Sigmoid colon (tissue), 7 donors: ENCODE measurements around the gene HAND2. TPM values are rescaled to one million over a fixed set of nuclear protein-coding genes. Genes with fewer than 3 reads are reported as not detected.
A peak's percentile ranks its signal among the peaks of the same experiment; 100 is the strongest.

Experiments used
- DNase-seq: peaks from one replicate; pipeline ENCODE4 v3.0.0-alpha.2; 2019
- H3K27ac ChIP-seq, 4 donors: fragments of 200-600 bp; sonication (generic); one replicate each; pipeline ENCODE4 v1.5.1; 2016 to 2019; ENCODE audit warnings: mild to moderate bottlenecking in 1 of 4
- H3K27me3 ChIP-seq, 3 donors: fragments of 200-600 bp; sonication (generic); one replicate each; pipeline ENCODE4 v1.5.1; 2019; ENCODE audit warnings: mild to moderate bottlenecking in 1 of 3
- H3K36me3 ChIP-seq, 4 donors: fragments of 200-600 bp; sonication (generic); one replicate each; pipeline ENCODE4 v1.5.1; 2016 to 2019
- H3K4me1 ChIP-seq, 4 donors: fragments of 200-600 bp; sonication (generic); one replicate each; pipeline ENCODE4 v1.5.1; 2017 to 2019
- H3K4me3 ChIP-seq, 4 donors: fragments of 200-600 bp; sonication (generic); one replicate each; pipeline ENCODE4 v1.5.1; 2017 to 2019; ENCODE audit warnings: mild to moderate bottlenecking in 2 of 4, moderate library complexity in 1 of 4
- H3K9me3 ChIP-seq, 4 donors: fragments of 200-600 bp in 3 of 4; sonication (generic) in 3 of 4; one replicate each; pipeline versions ENCODE4 v1.5.1 to v1.6.1; 2013 to 2019
- CTCF ChIP-seq, 4 experiments: fragments of 450-650 bp in 3 of 4; fragments of 200-600 bp in 1 of 4; IDR thresholded peaks; one replicate each; pipeline ENCODE4 v1.5.1; 2016 to 2019; ENCODE audit warnings: antibody characterized with exemption in 4 of 4, mild to moderate bottlenecking in 3 of 4, moderate library complexity in 2 of 4
- EP300 ChIP-seq, 4 donors: sonication (generic); formaldehyde crosslinking; IDR thresholded peaks; one replicate each; pipeline ENCODE4 v1.6.1; 2017; ENCODE audit warnings: antibody characterized with exemption in 4 of 4
- POLR2A ChIP-seq, 2 donors: fragments of 450-650 bp; IDR thresholded peaks; one replicate each; pipeline ENCODE4 v1.6.1; 2016; ENCODE audit warnings: antibody characterized with exemption in 2 of 2, mild to moderate bottlenecking in 2 of 2, moderate library complexity in 2 of 2
- POLR2AphosphoS5 ChIP-seq, 4 donors: sonication (generic); formaldehyde crosslinking; IDR thresholded peaks; one replicate each; pipeline ENCODE4 v1.6.1; 2017; ENCODE audit warnings: antibody characterized with exemption in 4 of 4
- WGBS, 2 donors: extraction: QIAGEN DNeasy Blood & Tissue Kit; methylation state at CpG; one replicate each; pipeline ENCODE4 v1.1.7; 2013; 5-methylcytosine and 5-hydroxymethylcytosine counted together
- intact Hi-C: fragments of 100-400 bp; cut with DNase I; formaldehyde crosslinking; loops from one replicate; pipeline ENCODE4 v1.15.1; 2023
- polyA plus RNA-seq, 3 donors: library from polyadenylated mRNA; stranded (reverse); fragments of 200-250 nt; gene quantifications; one replicate each; pipeline ENCODE4 v1.2.3, GENCODE V29; 2013
- total RNA-seq, 4 donors: library from RNA; depleted of rRNA; stranded (reverse); fragments of >200 nt; gene quantifications; one replicate each; pipeline ENCODE4 v1.1.0, GENCODE V29; 2016
- donor health status: healthy with polysubstance abuse.
- donor health status: Bipolar disorder and iron deficiency.
- donor health status: healthy.

Gene HAND2
- total and polyA plus RNA-seq, 7 donors = 0.46 to 224 (median 141) TPM

DNA sequence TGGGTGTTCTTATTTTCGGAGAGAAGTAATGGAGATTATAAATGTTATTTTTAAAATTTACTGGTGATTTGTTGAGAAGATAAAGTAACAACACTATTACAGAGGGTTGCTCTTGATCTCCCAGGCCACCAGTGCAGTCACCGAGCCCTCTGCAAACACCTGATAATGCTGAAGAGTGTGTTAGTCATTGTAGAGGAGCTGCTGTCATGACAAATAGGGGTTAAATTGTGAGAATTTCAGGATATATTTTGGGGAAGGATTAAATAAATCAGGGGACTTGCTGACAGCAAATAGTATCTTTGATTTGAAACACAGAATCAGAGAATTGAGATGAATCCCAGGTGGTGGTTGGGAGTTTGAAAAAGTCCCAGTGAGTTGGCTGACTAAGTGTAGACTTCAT is 16.7 kb upstream of the HAND2 start:
- WGBS, 2 donors = 94% methylated on average over 2 of the region's 2 CpGs

GRCh38 chr4:173545440-173545839 is 15.4 kb upstream of the HAND2 start:
- intact Hi-C loops = no loop called here
- H3K9me3 ChIP-seq = no peaks in the 10 kb centered on the region
- H3K27me3 ChIP-seq = no peaks in the 10 kb centered on the region
- no peak overlapping the region for H3K27ac ChIP-seq
- no peak for DNase-seq
- TF ChIP-seq CTCF (IDR thresholded peaks at IDR 0.05) (no peak), POLR2A (IDR thresholded peaks at IDR 0.05) (no peak), EP300 (IDR thresholded peaks at IDR 0.05) (no peak), POLR2AphosphoS5 (IDR thresholded peaks at IDR 0.05) (no peak)
- H3K4me3 ChIP-seq = no peak overlapping the region
- peaks cover 0 to 7% (median 0%) of the 10 kb centered on the region in 4 donors for H3K36me3 ChIP-seq
- 78 to 87% methylated on average over 2 of the region's 2 CpGs for WGBS, 2 donors
- H3K4me1 ChIP-seq = peaks cover 0 to 41% (median 26%) of the 10 kb centered on the region in 4 donors

More for the DNA sequence above, 16.7 kb upstream of the HAND2 start:
- Histone ChIP-seq H3K4me1 (peaks cover 0 to 30% (median 14%) of the 10 kb centered on the region in 4 donors), H3K9me3 (no peaks in the 10 kb centered on the region), H3K27me3 (no peaks in the 10 kb centered on the region), H3K4me3 (no peak overlapping the region), H3K27ac (no peak overlapping the region), H3K36me3 (peaks cover 0 to 7% (median 0%) of the 10 kb centered on the region in 4 donors)
- TF ChIP-seq POLR2A (IDR thresholded peaks at IDR 0.05) (no peak), EP300 (IDR thresholded peaks at IDR 0.05) (no peak), POLR2AphosphoS5 (IDR thresholded peaks at IDR 0.05) (no peak), CTCF (IDR thresholded peaks at IDR 0.05) (no peak)
- DNase-seq = no peak
- intact Hi-C loops = no loop called here

- H3K4me3 ChIP-seq = no peak overlapping the region
- peaks cover 0 to 59% (median 41%) of the 10 kb centered on the region in 4 donors for H3K4me1 ChIP-seq
- H3K27ac ChIP-seq = peak overlapping the region in 2 of 4 donors; percentile 26 to 99
- WGBS, 2 donors = 76 to 90% methylated on average over 3 of the region's 3 CpGs
- peaks cover 0 to 7% (median under 1%) of the 10 kb centered on the region in 4 donors for H3K36me3 ChIP-seq
- intact Hi-C loops = no loop called here
- DNase-seq = no peak
- no peaks in the 10 kb centered on the region for H3K9me3 ChIP-seq
- TF ChIP-seq CTCF (IDR thresholded peaks at IDR 0.05) (no peak), EP300 (IDR thresholded peaks at IDR 0.05) (no peak), POLR2AphosphoS5 (IDR thresholded peaks at IDR 0.05) (no peak), POLR2A (IDR thresholded peaks at IDR 0.05) (no peak)
- no peaks in the 10 kb centered on the region for H3K27me3 ChIP-seq
These were observed 13.2 kb upstream of the HAND2 start for GRCh38 chr4:173543266-173543665.

GRCh38 chr4:173539986-173540385 is 10.0 kb upstream of the HAND2 start:
- 30 to 62% methylated on average over 3 of the region's 3 CpGs for WGBS, 2 donors
- DNase-seq = no peak
- Histone ChIP-seq H3K27ac (peak overlapping the region; percentile 70 to 99 (median 99)), H3K27me3 (no peaks in the 10 kb centered on the region), H3K4me3 (peak overlapping the region in 2 of 4 donors; percentile 94 to 96), H3K4me1 (peaks cover 0 to 86% (median 62%) of the 10 kb centered on the region in 4 donors), H3K36me3 (peaks cover 0 to 8% (median 4%) of the 10 kb centered on the region in 4 donors), H3K9me3 (no peaks in the 10 kb centered on the region)
- intact Hi-C loops = loop anchor here (5.0 to 10.0 kb wide), 3 partner anchors 205 to 612 kb away; no protein-coding TSS in a partner anchor
- TF ChIP-seq POLR2AphosphoS5 (IDR thresholded peaks at IDR 0.05) (no peak), POLR2A (IDR thresholded peaks at IDR 0.05) (no peak), EP300 (IDR thresholded peaks at IDR 0.05) (no peak), CTCF (IDR thresholded peaks at IDR 0.05) (no peak)
